ENCODE results near the gene CD3G.

CD3G gene

GRCh38 chr11:118325283-118325682 lies 18.9 kb upstream of the CD3G start:
- DNase-seq (ENCODE audit: low spot score): no peak

GRCh38 chr11:118328745-118329144 lies 15.4 kb upstream of the CD3G start:
- DNase-seq (ENCODE audit: low spot score): no peak

- DNase-seq (ENCODE audit: low spot score): no peak
These were observed 9.4 kb upstream of the CD3G start for GRCh38 chr11:118334745-118335144.

GRCh38 chr11:118338637-118339061 lies 5.5 kb upstream of the CD3G start:
- no peak for DNase-seq (ENCODE audit: low spot score)

- no peak for DNase-seq (ENCODE audit: low spot score)
These were observed 4.7 kb upstream of the CD3G start for GRCh38 chr11:118339281-118339961.

- no peak for DNase-seq (ENCODE audit: low spot score)
These were observed 3.7 kb upstream of the CD3G start for GRCh38 chr11:118340449-118340848.

- no peak for DNase-seq (ENCODE audit: low spot score)
These were observed 2.9 kb upstream of the CD3G start for GRCh38 chr11:118341261-118341660.

GRCh38 chr11:118341815-118342489 lies 2.2 kb upstream of the CD3G start:
- DNase-seq (ENCODE audit: low spot score): no peak

- no peak for DNase-seq (ENCODE audit: low spot score)
These were observed 1.5 kb upstream of the CD3G start, which contains the start of gene CD3D for GRCh38 chr11:118342503-118343161. TSS of gene CD3D (minus strand) at chr11:118342705. CDS start at chr11:118342607, 98 bp downstream.

- no peak for DNase-seq (ENCODE audit: low spot score)
These were observed 896 bp upstream of the CD3G start for GRCh38 chr11:118343248-118343647.

GRCh38 chr11:118349475-118349874 lies 5.3 kb downstream of the CD3G start:
- no peak for DNase-seq (ENCODE audit: low spot score)

- DNase-seq (ENCODE audit: low spot score): no peak
These were observed 9.1 kb downstream of the CD3G start for GRCh38 chr11:118353084-118353710.

GRCh38 chr11:118358071-118358470 lies 13.9 kb downstream of the CD3G start:
- no peak for DNase-seq (ENCODE audit: low spot score)

GRCh38 chr11:118359295-118359958 lies 15.3 kb downstream of the CD3G start, which contains the start of gene UBE4A:
TSS of gene UBE4A (plus strand) at chr11:118359600. CDS start at chr11:118365081, 5,481 bp downstream.
- peak; percentile 95 for DNase-seq (ENCODE audit: low spot score)

- DNase-seq (ENCODE audit: low spot score): no peak
These were observed 20.9 kb downstream of the CD3G start for GRCh38 chr11:118364956-118365615.

GRCh38 chr11:118366287-118366686 lies 22.1 kb downstream of the CD3G start:
- no peak for DNase-seq (ENCODE audit: low spot score)

- no peak for DNase-seq (ENCODE audit: low spot score)
These were observed 26.6 kb downstream of the CD3G start for GRCh38 chr11:118370774-118371173.

- no peak for DNase-seq (ENCODE audit: low spot score)
These were observed 29.1 kb downstream of the CD3G start for GRCh38 chr11:118373263-118373662.

- DNase-seq (ENCODE audit: low spot score): no peak
These were observed 29.7 kb downstream of the CD3G start for GRCh38 chr11:118373871-118374270.

- DNase-seq (ENCODE audit: low spot score): peak; percentile 15
These were observed 30.6 kb downstream of the CD3G start for GRCh38 chr11:118374729-118375128.

- DNase-seq (ENCODE audit: low spot score): no peak
These were observed 31.8 kb downstream of the CD3G start for GRCh38 chr11:118375978-118376377.

Measured in Ammon's horn (tissue), 1 donor.